Measurements from ENCODE around the gene PTGFRN. TPM values are rescaled to one million over a fixed set of nuclear protein-coding genes. Genes with fewer than 3 reads are reported as not detected.

The PTGFRN gene
- total RNA-seq, 2 donors from 2014 or later, result 0.94 to 1.3 TPM

DNA sequence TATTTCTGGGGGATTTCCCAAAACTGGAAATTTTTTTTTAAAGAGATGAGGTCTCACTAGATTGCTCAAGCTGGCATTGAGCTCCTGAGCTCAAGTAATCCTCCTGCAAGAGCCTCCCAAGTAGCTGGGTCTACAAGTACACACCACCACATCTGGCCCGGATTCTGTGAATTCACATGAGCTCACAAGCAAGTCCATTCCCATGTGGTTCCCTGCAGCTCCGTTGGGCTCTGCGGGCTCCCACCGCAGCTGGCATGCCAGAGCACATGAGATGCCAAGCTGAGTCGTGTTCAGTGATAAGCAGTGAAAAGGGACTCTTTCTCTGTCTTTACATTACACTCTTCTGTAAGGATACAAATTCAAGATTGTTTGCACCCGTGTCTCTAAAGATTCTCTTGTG, 128.5 kb downstream of the PTGFRN start:
- Mint-ChIP-seq H3K27ac (no peak overlapping the region), H3K36me3 (ENCODE audit: low read depth) (peaks cover 3% of the 10 kb centered on the region), H3K4me3 (no peak overlapping the region), H3K27me3 (no peaks in the 10 kb centered on the region), H3K4me1 (peaks cover 6% of the 10 kb centered on the region)
- ATAC-seq (no peak), DNase-seq (no peak)
- H3K9me3 ChIP-seq (ENCODE audit: control insufficient read depth, low read length, poor library complexity, severe bottlenecking), result no peaks in the 10 kb centered on the region

Other genes starting within 250 kb of the PTGFRN start
- under 1 TPM; 0.02 to 0.16 TPM for gene IGSF3, start 242.2 kb upstream of the PTGFRN start, total RNA-seq
- 100 to 1,000 TPM; 152 to 172 TPM for gene CD2, start 155.5 kb upstream of the PTGFRN start, total RNA-seq
- gene CD101, start 91.8 kb downstream of the PTGFRN start, total RNA-seq, result 1 to 10 TPM; 1.9 to 5.7 TPM
- 10 to 100 TPM; 49.2 to 50.9 TPM for gene TTF2, start 150.4 kb downstream of the PTGFRN start, total RNA-seq
- 1 to 10 TPM; 1.0 to 1.4 TPM for gene TRIM45, start 211.8 kb downstream of the PTGFRN start, total RNA-seq

Data from T-helper 17 cell (primary cell).